Cardiac fibroblast (primary cell): ENCODE measurements around the gene HNRNPUL2.

Source experiments
- DNase-seq, 2 donors: peaks; one replicate each; pipeline versions ENCODE4 v3.0.0 to v3.0.0-alpha.2; 2010; ENCODE audit warnings: low read depth in 2 of 2
- H3K4me3 ChIP-seq, 2 donors: replicated peaks in 1 of 2; 1 replicate in 1 of 2; 2 replicates in 1 of 2; pipeline ENCODE4 v1.5.1; 2011; ENCODE audit warnings: low read depth in 2 of 2, low read length in 2 of 2, mild to moderate bottlenecking in 2 of 2, moderate library complexity in 1 of 2
- CTCF ChIP-seq: IDR thresholded peaks from one replicate; pipeline ENCODE4 v1.5.1; 2011; ENCODE audit warnings: low read depth, mild to moderate bottlenecking, low read length, inconsistent platforms

Gene HNRNPUL2

GRCh38 chr11:62716206-62716605 lies 11.1 kb downstream of the HNRNPUL2 start:
- no peak for DNase-seq
- TF ChIP-seq CTCF: no peak
- H3K4me3 ChIP-seq: no peak overlapping the region

GRCh38 chr11:62715150-62716130 lies 11.8 kb downstream of the HNRNPUL2 start:
- TF ChIP-seq CTCF: no peak
- no peak overlapping the region for H3K4me3 ChIP-seq
- DNase-seq: no peak

DNA sequence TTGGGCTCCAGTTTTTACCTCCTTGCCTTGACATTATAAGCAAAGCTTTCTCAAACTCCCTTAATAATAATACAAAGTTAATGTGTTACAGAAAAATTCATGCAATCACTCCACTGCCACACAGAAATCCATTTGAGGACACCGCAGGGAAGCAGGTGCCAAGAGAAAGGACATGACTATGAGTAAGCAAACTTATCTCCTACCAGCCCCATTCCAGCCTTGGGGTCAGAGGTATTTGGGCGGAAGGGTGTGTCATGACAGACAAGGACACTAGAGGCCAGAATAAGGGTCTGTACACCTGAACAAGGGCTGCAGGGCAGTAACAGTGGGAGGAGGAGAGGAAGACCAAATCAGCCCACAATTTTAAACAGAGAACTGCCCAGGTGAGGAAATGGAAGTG lies 13.9 kb downstream of the HNRNPUL2 start:
- no peak overlapping the region for H3K4me3 ChIP-seq
- DNase-seq: no peak
- TF ChIP-seq CTCF: no peak

DNA sequence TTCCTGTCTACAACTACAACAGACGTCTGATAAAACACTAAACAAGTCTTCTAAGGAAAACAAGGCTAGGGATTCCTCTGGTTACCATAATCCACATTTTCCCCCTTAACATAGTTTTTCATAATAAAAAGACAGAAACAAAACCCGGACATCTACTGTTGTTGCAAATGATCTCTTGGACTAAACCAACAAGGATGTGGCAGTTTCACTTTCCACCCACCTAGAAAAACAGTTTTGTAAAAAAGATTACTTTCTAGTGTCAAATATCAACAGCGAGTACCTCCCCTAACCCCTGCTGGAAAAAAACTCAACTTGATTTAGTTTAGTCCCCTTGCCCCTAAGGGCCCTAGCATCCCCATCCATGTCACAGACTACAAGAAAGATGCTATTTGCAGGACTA lies 14.4 kb downstream of the HNRNPUL2 start:
- no peak overlapping the region for H3K4me3 ChIP-seq
- no peak for TF ChIP-seq CTCF
- DNase-seq: no peak

- DNase-seq: no peak
- no peak overlapping the region for H3K4me3 ChIP-seq
- TF ChIP-seq CTCF: no peak
Measured at GRCh38 chr11:62712276-62712812, 14.9 kb downstream of the HNRNPUL2 start.

DNA sequence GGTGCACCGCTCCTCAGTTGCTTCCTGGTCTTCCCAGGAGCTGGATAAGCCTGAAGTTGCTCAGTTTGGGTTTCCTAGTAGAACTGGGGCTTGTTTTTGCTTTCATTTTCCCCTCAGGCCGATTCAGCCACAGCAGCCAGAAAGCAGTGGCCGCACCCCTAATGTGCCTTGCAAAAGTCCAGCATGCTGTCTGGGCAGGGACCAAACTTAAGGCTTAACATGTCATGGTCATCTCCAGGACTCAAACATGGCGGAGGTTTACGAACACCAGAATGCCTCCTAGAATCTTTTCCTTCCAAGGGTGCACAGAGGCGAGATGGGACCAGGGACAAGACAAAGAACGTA lies 17.3 kb downstream of the HNRNPUL2 start:
- peak; percentile 46 to 48 for DNase-seq

More for the DNA sequence above, 17.3 kb downstream of the HNRNPUL2 start:
- peak overlapping the region; percentile 37 to 47 for H3K4me3 ChIP-seq
- no peak for TF ChIP-seq CTCF
